IPS DF 4.7 (cell line): ENCODE measurements around the gene MAML2.
"Not testable (repeated sequence)": the region's sequence is repeated elsewhere in the genome, so short reads cannot be mapped to it uniquely, and the experiment has no call there.

Experiments used
- DNase-seq: peaks from one replicate; pipeline ENCODE4 v3.0.0-alpha.2; 2013; ENCODE audit warnings: low spot score; ENCODE audit errors: extremely low read depth

Gene MAML2

DNA sequence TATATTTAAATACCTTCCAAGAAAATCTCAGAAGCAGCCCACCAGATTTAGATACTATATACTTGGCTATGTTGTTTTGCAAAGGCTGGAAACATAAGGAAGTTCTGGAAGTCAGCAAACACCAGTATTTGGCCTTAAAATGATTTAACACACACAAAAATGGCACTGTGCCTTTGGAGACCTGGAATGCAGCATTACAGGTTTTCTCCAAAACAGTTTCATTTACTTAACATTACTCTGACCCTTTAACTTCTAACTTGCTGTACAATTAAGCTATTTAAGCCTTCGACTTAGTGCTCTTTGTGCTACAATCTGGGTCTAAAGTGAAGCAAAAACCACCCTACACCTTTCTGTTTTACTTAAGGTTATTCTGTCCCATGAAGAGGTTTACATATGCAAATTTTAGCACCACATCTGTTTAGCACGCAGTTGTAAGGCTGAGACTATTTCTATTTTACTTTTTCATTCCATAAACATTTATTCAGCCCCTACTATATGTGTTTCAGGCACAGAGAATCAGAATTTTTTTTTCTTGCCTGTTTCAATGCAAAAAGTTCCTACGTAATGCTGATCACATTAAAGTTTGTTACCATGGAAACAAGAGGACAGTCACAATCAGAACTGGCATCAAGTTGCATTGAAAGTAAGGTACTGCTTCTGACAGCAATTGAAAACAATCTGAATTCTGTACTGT lies 70.3 kb downstream of the MAML2 start:
- no peak for DNase-seq

DNA sequence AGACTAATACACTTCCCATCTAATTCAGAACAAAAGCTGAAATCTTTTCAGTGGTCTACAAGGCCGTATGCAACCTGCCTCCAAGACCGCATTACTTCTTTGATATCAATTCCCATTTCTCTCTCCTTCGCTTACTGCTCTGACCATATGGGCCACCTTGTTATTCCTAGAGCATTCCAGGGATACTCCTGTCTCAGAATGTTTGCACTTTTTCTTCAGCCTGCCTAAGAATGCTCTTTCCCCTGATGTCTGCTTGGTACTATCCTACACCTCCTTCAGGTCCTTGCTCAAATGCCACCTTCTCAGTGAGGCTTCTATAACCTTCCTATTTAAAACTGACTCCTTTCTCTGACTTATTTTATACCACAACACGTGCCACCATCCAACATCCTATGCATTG lies 71.2 kb downstream of the MAML2 start:
- DNase-seq = no peak

DNA sequence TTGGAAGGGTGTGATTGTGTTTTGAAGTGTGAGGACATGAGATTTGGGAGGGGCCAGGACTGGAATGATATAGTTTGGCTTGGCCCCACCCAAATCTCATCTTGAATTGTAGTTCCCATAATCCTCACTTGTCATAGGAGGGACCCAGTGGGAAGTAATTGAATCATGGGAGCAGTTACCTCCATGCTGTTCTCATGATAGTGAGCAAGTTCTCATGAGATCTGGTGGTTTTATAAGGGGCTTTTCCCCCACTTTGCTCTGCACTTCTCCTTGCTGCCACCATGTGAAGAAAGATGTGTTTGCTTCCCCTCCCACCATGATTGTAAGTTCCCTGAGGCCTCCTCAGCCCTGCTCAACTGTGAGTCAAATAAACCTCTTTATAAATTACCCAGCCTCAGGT lies 71.6 kb downstream of the MAML2 start:
- not testable (repeated sequence) for DNase-seq

DNA sequence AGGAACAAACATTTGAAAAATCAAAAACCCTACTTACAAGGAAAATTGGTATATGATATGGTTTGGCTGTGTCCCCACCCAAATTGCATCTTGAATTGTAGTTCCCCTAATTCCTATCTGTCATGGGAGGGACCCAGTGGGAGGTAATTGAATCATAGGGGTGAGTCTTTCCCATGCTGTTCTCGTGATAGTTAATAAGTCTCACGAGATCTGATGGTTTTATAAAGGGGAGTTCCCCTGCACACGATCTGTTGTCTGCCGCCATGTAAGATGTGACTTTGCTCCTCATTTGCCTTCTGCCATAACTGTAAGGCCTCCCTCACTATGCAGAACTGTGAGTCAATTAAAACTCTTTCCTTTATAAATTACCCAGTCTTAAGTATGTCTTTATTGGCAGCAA lies 74.5 kb downstream of the MAML2 start:
- DNase-seq = not testable (repeated sequence)

DNA sequence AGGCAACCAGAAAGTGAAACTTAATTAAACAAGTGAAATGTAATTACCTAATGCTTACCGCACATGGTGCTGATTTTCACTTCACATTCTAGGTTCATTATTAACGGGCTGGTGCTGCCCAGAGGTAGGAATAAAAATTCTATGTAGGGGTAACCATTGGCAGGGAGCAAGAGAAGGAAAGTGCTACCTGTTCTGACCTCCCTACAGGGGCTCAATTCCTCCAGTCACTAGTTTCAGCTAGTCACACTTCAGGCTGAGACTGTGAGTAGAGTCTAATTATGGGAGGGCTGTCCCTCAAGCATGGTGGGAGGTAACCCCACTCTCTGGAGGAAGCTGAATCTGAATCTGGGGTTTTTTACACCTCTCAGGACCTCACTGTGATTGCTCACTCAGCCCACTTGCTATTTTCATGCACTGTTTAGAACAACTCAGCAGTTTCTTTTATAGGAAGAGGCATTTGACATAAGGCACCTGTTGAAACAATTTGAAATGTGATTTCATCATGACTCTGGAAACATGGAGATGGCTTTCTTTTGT lies 75.4 kb downstream of the MAML2 start:
- DNase-seq = no peak

DNA sequence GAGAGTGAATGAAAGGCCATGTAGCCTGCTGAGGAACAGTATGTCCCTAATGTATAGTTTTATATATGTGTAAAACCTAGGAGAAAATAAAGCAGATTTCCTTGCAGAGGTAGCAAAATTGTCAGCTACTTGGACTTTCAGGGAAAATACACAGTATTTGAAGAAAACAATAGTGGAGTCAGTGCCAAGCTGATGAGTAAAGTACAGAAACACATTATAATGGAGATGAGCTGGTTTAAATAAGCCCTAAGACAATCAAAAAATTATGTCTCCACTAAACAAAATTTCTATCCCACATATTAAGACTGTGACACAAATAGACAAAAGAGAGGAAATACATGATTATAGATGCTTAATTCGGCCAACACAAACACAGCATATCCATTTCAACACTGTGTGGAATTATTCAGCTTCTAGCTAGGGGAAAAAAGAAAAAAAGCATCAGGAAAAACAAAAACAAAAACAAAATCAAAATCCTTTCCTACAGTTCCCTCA lies 75.9 kb downstream of the MAML2 start:
- no peak for DNase-seq

DNA sequence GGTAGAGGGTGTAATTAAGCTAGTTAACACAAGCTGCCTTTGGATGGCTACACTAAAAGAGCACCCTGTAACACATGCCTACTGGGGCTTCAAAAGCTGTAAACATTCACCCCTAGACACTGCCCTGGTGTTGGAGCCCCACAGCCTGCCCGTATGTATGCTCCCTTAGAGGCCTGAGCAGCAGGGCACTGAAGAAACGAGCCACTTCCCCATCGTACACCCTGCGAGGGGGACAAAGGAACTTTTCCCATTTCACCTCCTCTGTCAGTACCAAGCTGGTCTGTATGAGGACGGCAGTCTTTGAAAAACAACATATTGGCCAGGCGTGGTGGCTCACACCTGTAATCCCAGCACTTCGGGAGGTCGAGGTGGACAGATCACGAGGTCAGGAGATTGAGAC lies 77.0 kb downstream of the MAML2 start:
- DNase-seq = no peak

DNA sequence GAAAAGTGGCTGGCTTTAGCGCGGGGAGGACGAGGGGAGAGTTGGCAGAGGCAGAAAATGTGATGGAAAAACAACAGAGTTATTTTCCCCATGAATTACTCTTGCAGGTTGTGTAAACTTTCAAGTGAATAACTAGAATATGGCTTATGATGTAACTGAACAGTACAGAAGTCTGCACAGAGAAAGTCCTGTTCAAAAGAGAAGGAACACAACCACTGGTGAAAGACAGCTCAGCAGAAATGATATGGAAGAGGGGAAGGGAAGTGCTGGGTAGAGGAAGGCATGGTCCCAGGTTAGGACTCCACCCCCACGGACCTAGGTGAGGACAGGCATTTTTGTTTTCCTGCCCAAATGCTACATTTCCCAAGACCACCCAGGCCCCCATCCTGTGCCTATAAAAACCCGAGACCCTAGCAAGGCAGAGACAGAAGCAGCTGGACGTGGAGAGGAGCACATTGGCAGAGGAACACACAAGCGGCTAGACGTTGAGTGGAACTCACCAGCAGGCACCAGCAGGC lies 77.7 kb downstream of the MAML2 start:
- DNase-seq = no peak

DNA sequence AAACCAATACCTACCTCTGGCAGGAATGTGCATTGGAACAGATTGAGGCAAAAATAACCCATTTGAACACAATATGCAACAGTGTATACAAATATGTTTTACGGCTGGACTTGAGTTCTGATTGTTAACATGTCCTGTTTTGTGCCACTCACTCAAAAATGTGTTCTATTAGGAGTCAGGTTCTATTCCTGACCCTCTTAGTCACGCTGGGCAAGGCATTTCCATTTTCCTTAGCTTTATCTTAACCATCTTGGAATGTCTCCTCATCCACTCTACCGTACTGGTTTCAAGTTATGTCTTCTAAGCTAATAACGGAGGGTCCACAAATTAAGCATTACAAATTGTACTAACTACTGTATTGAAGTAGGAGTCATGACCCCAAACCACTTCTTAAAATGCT lies 78.6 kb downstream of the MAML2 start:
- DNase-seq = no peak

DNA sequence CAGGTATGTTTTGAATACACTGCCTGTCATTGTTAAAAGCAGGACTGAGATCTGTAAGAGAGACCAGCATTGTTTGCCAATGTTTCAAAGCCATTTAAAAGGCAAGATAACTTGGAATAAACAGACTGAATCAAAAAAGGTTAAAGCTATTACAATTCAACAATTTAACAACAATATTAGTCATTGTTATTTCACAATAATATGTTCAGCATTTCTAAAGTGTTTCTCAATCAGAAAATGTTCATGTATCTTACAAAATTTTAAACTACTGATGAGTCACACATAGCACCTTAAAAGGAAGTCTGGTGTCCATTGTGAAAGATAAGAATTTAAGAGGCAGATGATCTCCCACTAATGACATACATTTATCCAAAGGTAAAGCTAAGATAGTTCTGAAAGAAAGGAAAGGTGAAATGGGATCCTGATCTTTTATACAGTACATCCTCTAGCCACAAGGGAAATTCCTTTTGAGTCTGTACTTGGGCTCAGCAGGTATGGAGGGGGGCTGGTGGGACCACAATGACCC lies 79.7 kb downstream of the MAML2 start:
- no peak for DNase-seq

DNA sequence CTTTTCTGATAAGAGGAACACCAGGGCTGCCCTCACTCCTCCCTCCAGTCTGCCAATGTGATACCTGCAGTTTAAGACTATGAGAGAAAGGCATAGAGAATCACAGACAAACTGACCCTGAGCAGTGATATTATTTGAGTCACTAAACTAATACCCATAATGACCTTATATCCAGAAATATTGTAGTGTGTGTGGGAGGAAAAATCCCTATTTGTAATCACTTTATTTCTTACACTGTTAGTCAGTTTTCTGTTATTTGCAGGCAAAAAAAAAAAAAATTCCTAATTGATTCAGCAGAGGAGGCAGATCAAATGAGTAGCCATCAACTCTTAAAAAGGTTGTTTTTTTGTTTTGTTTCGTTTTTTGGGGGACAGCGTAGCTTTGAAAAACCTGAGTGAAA lies 82.5 kb downstream of the MAML2 start:
- DNase-seq = no peak

DNA sequence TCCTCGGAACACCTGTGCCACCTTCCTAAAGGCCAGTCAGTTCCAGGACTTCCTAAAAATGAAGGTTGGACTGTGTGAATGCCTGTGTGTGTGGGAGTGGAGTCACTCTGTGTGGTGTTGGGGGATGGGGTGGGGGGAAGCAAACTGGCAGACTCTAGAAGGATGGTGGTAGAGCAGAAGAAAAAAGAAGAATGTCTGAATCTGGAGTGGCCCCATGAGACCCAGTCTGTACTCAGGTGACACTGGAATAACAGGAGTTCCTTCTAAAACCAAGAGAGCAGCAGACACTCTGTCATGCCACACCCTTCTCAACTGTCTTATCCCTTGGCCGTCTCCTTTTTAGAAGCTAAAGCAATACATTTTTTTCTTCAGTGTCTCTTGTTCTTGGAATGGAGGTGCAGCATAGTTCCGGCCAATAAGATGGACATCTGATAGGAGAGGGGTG lies 82.9 kb downstream of the MAML2 start:
- DNase-seq = no peak

DNA sequence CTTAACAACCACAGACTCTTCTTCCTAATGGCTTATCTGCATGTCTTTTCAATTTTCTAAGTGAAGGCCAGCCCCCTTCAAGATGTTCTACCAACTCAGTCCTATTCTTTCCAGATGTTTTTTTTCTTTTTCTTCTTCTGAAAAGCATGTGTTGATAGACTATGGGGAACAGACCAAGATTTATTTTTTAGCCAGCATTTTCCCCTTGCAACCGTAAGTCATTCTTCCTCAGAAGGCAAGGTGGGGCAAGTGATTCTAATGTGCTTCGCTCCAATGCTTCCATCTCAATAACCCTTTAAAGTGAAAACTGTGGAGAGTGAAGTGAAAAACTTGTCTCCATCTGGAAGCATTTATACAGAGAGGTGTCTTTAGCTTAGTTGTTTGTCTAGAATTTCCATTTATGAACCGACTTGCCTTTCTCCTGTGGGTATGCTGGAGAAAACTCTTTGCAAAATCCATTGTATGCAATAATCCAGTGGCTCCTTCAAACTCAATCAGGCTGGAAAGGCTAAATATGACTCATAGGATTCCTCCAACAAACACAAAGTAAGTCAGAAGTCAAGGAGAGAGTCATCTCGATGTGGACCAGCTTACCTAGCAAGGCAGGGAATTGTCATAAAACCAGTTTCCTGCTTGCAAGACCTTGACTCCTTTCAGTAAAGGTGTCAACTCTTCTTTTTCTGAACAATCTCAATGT lies 83.7 kb downstream of the MAML2 start:
- no peak for DNase-seq

DNA sequence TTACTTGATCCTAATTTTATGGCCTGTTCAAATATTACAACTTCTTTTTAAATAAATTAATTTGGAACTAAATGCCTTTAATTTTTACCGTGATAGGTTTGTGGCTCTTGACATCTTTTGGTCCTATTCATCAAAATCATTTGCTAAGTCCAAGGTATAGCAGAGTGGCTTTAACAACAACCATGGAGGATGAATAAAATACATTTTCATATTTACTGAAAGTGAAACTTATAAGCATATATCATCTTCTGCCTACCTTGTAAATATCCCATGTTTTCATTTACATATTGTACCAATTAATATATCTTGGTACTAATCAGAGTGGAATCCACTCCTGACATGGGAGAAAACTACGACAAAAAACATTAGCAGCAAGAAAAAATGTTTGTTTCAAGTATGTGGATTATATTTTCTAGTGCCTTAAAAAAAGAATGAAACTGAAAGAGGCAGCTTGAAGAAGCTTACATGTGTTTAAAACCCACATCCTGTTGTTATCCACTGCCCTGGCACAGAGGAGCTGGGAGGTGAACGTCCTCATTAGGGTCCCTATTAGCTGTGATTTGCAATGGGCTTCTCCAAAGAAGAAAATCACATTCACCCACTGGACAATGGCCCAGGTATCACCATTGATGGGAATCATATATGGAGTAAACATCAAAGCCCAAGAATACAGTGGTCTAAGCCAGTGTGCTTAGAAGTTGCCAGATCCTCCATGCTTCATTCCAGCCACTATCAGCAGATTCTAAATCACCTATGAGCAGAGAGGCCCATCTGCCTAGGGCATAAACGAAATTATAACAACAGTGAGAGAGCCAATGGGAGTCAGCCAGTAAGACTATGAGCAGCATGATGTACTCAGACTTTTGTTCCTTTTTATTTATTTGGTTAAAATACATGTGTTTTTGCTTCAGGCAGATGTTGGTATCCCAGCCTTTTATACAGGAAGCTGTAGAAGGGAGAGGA lies 84.7 kb downstream of the MAML2 start:
- DNase-seq = no peak

DNA sequence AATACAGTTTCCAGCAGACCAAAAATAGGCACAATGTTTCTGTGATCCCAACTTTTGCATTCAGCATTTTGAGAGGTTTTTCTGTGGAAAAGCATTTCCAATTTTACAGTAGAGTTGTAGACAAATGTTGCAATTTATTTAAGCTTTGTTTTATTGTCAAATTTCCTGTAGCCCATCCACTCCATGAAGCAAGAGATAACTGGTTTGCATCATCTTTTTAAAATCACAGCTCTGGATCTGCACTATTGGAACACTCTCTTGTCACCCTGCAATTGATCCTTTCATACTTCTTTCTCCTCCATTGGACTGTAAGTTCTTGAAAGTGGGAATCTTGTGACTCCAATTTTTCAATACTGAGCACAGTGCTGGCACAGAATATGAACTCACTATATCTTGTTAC lies 86.0 kb downstream of the MAML2 start:
- DNase-seq = no peak

DNA sequence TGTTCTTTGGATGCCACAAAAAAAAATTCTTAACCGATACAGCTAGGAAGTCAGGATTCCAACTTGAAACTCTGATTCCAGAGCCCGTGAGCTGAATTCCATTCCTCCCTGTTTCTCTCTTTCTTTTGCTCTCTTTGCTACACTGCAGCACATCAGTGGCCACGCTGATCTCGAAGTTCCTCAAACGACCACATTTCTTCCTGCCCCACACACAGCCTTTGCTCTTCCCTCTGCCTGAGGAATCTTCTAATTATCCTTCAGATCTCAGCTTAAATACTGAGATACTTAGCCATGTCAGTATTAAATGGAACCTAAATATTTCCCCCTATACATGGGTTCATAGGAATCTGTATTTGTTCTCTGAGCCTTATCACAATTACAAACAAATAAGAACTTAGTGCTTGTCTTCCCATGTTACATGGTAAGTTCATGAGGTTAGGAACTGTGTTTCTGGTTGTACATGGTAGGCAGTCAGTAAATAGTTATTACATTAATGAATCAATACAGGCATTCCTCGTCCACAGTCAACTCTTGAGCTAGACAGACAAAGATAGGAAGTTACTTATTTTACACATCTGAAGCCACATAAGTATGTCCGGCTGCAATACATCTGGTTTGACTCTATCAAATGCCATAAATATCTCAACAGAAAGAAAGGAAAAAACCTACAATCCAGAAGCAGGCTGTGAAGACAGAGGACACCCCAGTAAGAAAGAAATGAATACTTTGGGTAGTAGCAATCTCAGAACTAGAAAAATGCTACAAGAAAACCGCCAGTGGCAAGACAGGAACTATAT lies 86.6 kb downstream of the MAML2 start:
- no peak for DNase-seq

DNA sequence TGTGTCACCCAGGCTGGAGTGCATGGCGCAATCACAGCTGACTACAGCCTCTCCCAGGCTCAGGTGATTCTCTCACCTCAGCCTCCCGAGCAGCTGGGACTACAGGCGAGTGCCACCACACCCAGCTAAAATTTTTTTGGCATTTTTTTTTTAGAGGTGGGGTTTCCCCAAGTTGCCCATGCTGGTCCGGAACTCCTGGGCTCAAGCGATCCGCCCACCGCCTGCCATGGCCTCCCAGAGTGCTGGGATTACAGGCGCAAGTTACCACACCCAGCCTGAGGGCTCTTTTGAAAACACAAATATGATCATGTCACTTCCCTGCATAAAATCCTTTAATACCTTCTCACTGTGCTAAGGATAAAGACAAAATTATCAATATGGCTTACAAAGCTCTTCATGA lies 88.1 kb downstream of the MAML2 start:
- DNase-seq = no peak

DNA sequence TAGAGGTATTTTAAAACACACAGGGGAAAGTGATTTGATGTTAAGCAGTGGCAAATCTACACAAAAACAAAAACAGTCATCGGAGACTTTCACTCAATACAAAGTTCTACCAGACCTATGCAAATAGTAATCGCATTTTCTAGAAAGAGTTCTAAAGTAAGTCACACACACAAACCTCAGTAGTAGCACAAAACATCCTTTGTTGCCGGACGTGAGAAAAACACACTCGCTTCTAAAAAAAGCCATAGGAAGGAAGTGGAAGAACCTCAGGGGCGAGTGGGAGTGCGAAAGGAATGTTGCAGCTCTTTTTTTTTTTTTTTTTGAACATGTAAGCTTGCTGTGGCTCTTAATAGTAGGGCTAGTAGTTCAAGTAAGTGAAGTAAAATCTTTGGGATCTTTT lies 88.9 kb downstream of the MAML2 start:
- no peak for DNase-seq

DNA sequence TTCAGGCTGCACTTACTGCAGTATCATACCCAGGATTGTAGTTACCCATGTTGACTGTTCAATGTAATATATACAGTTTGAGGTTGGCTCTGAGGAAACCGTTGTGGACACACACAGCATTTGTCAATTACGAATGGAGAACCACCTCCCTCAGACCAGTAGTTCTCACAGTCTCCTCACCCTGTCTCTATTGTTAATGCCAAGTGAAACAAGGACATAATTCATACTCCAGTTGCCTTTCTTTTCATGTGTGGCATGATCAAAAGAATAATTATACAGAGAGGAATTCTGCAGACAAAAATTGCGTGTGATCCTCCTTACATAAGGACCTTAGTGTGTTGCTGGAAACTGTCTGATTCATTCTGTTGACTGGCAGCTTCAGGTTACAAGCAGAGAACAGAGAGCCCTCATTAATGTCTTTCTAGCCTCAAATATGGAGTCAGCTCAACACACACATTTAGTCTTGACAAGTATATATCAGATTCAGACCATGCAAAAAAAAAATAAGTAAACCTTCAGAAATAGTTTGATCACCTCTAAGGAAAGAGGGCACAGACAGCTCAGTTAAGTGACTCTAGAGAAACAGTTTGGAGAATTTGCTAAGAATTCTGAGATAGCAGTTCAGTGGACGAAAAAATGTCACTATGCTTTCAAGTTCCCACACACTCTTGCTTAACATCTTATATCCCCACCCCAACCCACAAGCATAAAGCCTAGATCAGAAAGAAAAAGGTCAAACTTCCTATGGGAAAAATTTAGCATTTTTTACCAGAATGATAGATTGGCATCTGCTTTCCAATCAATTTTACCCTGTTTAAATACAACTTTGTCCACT lies 96.1 kb downstream of the MAML2 start:
- no peak for DNase-seq
